GM21526 (cell line): Measurements from ENCODE around the gene TECPR1.
A peak's percentile ranks its signal among the peaks of the same experiment; 100 is the strongest.

Experiments
- ATAC-seq: cut with Tn5 transposase; IDR thresholded peaks from one replicate; pipeline ENCODE4 v1.9.1; 2021; ENCODE audit warnings: moderate library complexity; ENCODE audit not compliant: unreplicated experiment, low FRiP score

Gene TECPR1

DNA sequence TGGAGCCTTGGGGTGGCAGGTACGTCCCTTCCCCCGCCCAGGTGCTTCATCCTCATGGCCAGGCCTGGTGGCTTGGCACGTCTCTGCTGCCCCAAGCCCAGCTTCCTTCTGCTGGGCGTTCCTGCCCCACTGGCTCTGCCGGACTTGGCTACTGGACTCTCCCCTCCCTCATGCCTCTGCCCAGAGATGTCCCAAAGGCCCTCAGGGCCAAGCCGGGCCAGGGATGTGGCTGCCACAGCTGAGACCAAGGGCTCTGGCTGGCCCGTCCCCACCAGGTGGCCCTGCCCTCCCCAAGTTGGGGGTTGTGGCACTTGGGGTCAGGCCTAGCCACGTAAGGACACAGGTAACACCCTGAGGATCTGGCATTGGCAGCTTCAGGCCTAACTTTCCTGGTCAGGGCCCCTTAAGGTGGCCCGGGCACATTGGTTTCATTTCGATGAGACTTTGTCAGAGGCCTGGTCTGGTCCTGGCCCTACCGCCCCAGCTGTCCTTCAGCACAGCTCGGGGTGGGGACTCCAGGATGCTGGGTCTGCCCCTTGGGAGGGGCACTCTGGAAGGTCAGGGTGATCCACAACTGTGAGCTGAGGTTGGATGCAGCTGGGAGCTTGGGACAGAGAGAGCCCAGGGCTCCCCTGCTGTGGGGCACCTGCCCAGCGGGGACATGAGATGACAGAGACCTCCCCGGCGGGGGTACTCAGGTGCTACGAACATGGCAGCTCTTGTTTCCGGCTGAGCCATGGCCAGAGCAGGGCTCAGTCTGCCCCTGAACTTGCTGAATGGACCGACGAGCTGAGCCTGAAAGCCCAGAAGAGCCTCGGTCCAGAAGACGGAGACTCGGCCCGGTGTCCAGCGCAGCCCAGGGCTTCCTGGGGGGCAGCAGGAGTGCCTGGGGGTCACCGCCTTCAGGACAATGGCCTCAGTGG is 37.9 kb downstream of the TECPR1 start:
- no peak for ATAC-seq

DNA sequence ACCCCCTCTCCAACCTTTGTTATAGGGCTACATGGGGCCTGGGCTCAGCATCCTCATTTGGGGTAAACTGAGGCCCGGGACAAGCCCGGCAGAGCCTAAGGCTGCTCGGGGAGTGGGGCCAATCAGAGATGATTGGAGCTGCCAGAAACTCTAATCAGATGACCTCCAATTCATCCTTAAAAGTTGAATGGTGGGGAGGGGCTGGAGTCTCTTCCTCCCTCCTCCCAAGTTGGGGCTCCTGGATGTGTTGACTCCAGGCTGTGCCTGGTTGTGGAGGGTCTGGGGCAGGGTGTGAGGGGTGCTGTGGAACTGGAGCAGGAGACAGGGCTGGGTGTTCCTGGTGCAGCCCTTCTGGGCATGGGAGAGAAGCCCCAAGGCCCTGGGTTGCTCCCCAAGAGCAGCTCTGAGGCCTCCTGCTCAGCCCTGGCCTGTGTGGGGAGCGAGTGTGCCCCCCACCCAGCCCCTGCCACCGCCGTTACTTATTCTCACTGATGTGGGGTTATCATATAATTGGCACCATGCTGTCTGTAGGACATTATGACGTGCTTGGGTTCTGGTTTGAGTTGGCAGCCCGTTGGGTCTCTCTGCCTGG is 38.6 kb downstream of the TECPR1 start:
- no peak for ATAC-seq

DNA sequence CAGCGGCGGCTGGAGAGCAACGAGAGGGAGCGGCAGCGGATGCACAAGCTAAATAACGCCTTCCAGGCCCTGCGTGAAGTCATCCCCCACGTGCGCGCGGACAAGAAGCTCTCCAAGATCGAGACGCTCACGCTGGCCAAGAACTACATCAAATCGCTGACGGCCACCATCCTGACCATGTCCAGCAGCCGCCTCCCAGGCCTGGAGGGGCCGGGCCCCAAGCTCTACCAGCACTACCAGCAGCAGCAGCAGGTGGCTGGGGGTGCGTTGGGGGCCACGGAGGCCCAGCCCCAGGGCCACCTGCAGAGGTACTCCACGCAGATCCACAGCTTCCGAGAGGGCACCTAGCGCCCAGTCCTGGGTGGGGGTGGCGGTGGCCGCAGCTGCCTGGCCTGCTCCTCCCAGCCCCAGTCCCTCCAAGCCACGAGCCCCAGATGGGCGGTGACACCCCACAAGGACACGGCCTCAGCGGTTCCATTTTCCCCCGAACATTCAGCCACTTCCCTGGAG is 39.4 kb downstream of the TECPR1 start:
- no peak for ATAC-seq

DNA sequence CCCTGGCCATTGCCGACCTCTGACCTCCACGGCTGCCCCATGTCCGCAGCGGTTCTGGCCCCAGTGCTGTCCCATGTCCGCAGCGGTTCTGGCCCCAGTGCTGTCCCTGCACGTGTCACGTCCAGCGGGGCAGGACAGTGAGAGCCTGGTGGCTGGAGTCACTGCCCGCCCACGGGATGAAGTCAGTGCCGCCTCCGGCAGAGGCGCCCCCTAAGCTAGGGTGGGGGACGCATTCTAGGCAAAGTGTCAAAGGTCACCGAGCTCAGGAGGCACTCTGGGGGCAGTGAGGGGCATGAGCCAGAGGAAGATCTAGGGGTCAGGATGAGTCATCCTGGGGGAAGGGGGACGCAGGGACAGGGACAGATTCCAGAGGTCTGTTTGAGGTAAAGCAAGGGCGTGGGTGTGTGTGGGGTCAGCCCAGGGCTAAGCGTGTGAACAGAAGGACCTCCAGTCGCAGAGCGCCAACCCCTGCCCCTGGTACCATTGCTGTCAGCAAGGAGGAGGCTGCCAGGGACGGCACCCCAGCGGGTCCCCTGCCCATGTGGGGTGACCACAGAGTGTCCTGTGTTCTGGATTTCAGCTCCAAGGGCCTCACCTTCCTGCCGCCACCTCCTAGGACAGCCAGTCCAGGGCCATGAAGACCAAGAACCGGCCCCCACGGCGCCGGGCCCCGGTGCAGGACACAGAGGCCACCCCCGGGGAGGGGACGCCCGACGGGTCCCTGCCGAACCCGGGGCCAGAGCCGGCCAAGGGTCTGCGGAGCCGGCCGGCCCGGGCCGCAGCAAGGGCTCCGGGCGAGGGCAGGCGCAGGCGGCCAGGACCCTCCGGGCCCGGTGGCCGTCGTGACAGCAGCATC is 40.1 kb downstream of the TECPR1 start:
- ATAC-seq, result no peak

DNA sequence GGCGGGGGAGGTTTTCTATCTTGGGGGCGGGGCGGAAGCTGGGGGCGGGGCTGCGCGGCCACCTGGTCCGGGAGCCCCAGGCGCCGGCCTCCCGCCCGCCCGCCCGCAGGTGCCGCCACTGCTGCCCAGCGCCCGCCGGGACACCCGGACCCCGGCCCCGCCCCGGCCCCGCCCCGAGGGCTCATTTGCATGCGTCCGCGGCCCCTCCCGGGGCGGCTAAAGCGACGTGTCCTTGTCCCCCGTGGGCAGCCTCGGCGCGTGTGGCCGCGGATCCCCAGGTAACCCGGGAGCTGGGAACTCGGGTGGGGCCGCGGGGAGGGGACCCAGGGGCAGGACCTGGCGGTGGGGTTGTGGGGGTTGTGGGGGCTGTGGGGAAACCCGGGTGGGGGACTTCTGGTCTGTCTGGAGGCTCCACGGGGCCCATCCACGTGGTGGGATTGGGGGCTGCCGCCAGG is 40.8 kb downstream of the TECPR1 start, which contains the start of gene BHLHA15:
Gene BHLHA15 (plus strand): TSS at position 219 of the 455 bp plus-strand sequence. CDS start 871 bp downstream, outside the sequence.
- no peak for ATAC-seq

DNA sequence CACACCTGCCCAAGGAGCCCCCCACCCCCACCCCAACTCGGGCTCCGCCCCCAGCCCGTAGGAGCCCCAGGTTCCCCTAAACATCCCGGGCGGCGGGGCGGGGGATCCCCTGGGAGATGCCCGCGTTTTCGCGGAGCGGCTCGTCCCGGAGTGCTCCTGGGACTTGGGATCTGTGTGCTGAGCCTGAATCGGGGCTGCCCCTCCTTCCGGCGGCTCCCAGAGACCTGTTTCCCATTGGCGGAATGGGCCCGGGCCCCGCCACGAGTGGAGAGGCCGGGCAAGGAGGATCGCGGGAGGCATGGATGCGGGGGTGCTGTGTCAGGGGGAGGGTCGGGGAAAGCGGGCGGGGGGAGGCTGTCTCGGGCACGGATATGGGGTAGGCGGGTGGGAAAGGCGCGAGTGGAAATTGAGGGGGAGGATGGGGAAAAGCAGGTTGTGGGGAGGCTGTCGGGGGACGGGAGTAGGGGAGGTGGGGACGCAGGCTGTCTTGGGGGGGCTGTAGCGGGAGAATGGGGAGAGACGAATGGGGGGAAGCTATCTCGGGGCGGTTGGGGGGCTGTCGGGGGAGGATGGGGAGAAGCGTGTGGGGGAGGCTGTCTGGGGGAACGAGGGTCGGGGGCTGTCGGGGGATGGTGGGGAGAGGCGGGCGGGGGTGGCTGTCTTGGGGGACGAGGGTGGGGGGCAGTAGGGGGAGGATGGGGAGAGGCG is 41.4 kb downstream of the TECPR1 start:
- no peak for ATAC-seq

DNA sequence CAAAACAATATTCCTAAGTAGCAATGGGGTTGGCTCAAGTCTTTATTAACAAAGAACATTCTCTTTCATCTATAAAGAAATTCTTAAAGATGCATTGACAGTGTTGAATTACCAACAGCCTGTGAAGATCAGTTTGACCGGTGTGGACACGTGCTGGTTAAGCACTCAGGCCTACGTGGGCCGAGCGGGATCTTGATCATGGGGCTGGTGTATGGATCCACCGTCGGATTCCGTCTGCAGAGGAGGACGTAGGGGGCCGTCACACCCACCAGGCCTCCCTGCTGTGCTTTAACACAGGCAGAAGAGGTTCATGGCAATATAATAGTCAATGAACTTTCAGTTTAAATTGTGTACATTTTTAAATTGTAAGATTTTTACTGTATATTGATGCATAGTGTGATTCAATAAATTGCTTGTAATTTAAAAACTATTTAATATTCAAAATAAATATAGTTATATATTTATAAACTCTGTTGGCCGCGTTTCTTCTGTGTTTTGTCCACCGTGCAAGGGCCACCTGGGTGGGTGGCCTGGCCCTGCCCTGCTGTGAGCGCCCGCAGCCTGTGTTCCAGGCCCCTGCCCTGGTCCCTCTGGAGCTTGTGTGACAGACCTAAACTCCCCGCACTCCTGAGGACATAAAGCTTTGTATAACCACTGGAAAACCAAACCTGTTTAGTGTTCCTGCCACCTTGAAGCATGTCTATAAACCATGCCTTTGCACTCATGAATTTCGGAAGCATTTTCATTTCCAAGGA is 42.7 kb downstream of the TECPR1 start:
- ATAC-seq, result no peak

DNA sequence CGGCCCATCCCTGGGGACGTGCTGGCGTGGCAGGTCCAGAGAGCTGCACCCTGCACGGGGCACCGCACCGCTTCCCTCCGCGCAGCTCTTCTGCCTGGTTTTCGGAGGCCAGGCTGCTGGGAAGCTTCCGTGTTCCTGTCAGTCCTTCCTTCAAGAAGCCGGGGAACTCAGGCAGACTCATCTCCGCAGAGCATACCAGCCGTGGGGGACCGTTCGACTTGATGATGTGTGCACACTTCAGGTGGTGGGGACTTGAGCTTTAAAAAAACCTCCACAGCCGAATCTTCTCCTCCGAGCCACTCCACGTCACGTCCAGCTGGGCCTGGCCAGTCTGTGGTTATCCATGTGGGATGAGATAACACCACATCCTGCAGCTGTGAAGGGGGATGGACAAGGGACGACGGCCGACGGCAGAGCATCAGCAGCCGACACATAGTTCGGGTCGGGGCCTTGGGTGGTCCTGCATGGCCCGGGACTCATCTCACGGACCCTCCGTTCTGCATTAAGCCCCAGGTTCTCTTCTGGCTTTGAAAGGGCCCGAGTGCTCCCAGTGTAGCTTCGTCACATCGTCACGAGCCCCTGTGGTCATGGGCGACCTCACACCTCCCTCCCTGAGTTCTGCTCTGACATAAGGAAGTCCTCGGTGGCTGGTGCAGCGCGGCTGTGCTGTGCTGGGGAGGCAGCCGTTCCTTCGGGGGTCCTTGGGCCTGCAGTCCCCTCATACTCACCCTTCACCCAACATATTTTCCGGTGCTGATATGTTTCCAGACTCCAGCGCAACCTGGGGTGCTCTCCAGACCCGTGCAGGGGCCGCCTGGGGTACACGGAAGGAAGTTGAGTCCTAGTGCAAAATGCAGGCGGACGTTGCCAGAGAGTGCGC is 45.3 kb downstream of the TECPR1 start:
- no peak for ATAC-seq

DNA sequence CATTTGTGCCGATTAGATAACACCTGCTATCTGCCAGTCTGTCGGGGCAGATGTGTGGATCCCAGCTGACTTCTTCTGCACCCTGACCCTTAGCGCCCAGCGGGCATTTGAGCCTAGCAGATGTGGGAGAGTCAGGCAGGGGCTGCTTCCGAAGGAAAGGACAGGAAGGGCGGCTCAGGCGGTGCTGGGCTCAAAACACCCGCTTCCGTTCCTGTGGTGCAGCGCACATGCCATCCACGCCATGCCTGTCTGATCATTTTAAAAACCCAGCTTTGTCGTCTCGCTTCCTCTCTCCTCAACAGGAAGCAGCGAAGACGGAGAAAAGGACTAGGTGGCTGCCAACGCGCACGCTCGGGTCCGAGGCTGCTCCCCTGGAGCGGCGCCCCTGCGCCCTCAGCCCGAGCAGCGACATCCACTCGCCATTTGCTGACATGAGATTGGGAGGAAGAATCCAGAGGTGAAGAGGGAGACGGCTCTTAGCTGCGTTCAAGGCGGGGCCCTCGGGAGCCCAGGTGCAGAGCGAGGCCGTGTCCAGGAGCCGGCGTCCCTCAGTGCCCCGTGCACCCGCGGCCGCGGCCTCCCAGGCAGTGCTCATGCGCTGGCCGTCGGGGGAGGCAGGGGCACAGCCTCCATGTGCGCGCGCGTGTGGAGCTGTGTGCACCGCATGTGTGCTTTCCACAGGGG is 46.7 kb downstream of the TECPR1 start:
- ATAC-seq, result no peak

DNA sequence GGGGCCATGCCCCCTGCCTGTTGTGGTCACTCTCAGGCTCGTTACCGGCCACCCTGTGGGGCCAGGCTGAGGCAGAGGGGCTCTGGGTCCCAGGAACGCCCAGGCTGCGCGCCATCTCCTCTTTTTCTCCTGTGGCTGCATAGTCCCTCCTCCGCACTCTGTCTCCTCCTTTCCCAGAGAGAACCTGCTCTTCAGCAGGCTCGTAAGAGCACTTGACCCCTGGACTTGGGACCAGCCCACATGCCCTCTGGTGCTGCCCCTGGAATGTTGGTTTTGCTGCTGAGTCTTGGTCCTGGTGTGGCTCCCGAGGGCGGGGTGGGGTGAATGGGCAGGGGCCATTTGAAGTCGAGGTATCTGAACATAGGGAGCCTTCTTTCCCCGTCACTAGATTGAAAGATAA is 47.4 kb downstream of the TECPR1 start:
- no peak for ATAC-seq

DNA sequence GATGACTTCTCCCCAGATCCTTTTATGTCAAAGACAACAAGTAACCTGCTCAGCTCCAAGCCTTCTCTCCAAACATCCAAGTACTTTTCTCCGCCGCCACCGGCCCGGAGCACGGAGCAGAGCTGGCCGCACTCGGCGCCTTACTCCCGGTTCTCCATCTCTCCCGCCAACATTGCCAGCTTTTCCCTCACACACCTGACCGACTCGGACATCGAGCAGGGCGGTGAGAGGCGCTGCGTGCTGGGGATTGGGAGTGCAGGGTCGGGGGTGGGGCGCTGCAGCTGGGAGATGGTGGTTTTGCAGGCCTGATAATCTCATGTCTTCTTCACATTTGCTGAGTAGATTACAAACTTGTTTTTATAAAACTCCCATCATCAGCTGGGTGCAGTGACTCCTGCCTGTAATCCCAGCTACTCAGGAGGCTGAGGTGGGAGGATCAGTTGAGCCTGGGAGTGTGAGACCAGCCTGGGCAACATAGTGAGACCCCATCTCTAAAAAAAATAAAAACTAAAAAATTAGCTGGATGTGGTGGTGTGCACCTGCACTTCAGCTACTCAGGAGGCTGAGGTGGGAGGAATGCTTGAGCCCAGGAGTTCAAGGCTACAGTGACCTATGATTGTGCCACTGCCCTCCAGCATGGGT is 47.9 kb downstream of the TECPR1 start:
- ATAC-seq, result no peak

DNA sequence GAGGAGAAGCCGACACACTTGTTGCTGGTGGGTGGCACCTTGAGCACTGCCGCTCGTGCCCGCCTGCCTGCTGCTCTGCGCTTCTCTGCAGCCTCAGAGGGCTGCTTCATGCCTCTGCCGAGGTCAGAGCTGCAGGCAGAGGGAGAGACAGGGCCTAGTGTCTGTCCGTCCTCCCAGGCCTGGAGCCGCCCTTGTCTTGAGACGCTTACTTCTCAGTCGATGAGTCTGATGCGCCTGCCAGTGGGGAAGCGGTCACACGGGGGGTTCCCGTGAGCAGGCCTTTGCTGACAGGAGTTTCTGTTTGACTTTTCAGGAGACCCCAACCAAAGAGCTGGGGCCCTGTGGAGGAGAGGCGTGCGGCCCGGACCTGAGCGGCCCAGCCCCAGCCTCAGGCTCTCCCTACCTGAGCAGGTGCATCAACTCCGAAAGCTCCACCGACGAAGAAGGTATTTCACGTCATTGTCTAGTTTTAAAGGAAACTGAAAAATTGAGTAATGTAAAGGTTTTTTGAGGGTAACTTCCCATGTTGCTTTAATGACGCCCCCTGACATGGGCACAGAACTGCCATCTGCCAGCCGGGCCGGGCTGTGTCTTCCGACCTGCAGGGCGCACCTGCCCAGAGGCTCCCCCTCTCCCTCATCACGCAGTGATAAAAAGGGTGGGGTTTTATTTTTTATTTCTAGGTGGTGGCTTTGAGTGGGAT is 48.6 kb downstream of the TECPR1 start:
- no peak for ATAC-seq

DNA sequence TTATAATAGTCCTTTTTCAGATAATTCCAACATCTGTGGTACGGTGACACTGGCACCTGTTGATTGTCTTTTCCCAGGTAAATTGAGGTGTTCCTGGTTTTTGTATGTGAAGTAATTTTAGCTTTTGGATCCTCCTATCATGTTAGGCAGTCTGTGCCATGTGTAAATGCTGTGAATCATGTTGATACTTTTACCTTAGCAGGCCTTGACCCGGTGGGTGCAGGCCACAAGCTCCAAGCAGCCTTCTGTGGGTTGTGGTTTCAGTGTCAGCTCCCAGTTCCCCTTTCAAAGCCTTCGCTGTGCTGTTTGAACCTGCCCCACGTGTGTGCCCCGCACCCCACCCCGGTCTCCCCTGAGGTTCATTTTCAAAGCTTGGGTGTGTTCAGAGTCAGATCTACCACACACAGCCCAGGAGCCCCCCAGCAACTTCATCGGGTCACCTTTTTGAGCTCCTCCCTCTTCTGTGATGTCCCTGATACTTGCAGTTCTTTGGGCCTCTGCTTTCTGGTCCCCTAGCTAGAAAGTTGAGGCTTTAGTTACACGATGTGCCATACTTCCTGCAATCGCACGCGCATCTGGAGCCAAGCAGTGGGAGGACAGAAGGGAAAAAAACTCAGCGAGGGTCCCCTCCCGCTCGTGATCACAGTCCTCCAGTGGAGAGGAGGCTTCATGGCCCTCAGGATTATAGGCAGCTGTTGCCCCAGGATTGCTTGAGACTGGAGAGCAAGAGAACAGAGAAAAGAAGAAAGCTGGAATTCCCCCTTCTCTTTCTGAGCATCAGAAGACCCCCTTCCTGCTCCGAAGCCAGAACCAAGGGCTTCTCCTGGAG is 49.5 kb downstream of the TECPR1 start:
- peak; percentile 89 for ATAC-seq

DNA sequence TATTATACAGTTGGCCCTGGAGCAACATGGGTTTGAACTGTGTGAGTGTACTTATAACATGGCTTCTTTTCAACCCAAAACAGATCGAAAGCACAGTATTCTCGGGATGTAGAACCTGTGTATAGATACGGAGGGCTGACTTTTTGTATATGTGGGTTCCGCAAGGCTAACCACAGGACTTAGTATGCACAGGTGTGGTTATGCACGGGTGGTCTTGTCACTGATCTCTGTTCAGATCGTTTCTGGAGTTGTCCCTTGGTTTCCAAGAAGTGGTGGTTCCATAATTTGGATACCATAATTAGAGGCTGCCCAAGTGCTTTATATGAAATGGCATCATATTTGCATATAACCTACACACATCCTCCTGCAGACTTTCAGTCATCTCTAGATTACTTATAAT is 51.7 kb downstream of the TECPR1 start:
- ATAC-seq, result peak; percentile 38

DNA sequence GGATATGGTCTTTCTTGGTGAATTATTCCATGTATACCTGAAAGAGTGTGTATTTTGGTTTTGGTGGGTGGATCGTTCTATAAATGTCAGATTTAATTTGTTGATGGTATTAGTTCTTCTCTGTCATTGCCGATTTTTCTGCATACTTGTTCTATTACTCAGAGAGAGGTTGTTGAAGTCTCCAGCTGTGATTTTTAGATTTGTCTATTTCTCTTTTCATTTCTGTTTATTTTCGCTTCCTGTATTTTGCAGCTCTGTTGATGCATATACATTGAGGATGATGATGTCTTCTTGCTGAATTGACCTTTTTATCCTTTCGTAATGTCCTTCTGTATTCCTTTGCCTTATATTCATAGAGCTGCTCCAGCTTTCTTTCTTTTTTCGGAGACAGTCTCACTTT is 52.9 kb downstream of the TECPR1 start:
- no peak for ATAC-seq
